ENCODE results near the gene ARFGAP3. TPM values are rescaled to one million over a fixed set of nuclear protein-coding genes. Genes with fewer than 3 reads are reported as not detected.

The ARFGAP3 gene
- total RNA-seq, 4 donors from 2014 or later = 40.6 to 67.9 (median 49.1) TPM

DNA sequence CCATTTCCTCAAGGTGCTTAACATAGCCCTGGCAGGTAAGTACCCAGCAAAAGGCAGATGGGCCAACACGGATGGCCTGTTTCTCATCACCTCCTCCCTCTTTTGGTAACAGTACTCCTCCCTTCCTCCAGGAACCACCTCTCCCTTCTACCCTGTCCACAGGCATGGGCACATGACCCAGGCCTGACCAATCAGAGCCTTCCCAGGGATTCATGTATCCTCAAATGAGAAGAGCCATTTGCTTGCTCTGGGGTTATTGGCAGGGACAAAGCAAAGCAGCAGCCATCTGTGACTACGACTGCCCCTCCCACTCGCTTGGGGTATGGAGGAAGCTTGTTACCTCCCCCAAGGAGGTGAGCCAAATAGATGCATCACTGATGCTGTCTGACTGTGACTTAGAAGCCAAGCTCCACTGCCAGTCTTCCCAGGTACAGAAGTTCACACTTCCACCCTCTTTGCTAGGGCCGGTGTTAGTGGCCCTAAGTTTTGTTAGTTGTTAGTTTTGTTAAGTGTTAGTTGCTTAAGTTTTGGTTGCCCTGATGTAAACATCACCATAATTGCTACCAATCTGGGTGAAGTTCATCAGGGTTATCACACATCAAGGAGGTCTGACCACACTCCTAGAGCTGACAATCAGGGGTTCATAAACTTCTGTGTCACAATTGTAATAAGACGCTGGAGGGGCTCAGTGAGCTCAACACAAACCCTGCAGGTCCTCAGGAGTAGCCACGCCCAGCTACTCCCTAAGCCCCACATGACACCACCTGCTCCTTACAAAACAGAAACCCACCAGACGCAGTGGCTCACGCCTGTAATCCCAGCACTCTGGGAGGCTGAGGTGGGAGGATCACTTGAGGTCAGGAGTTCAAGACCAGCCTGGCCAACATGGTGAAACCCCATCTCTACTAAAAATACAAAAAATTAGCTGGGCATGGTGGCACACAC, 57.3 kb downstream of the ARFGAP3 start:
- peak overlapping the region in 1 of 4 donors; percentile 6 for H3K27ac ChIP-seq
- H3K9me3 ChIP-seq = no peaks in the 10 kb centered on the region
- peaks cover 0 to 96% of the 10 kb centered on the region in 2 donors for H3K36me3 ChIP-seq
- 80 to 100% methylated on average over 1 to 2 of the region's 8 CpGs for WGBS, 2 donors (ENCODE audit: low coverage in 1 of 2)
- H3K4me1 ChIP-seq = peaks cover 0 to 16% (median 0%) of the 10 kb centered on the region in 3 donors
- no peaks in the 10 kb centered on the region for H3K27me3 ChIP-seq
- ATAC-seq = no peak
- H3K4me3 ChIP-seq = no peak overlapping the region
- no peak for TF ChIP-seq POLR2AphosphoS5 (IDR thresholded peaks at IDR 0.05)
- TF ChIP-seq, protein P1, sequence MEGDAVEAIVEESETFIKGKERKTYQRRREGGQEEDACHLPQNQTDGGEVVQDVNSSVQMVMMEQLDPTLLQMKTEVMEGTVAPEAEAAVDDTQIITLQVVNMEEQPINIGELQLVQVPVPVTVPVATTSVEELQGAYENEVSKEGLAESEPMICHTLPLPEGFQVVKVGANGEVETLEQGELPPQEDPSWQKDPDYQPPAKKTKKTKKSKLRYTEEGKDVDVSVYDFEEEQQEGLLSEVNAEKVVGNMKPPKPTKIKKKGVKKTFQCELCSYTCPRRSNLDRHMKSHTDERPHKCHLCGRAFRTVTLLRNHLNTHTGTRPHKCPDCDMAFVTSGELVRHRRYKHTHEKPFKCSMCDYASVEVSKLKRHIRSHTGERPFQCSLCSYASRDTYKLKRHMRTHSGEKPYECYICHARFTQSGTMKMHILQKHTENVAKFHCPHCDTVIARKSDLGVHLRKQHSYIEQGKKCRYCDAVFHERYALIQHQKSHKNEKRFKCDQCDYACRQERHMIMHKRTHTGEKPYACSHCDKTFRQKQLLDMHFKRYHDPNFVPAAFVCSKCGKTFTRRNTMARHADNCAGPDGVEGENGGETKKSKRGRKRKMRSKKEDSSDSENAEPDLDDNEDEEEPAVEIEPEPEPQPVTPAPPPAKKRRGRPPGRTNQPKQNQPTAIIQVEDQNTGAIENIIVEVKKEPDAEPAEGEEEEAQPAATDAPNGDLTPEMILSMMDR (IDR thresholded peaks at IDR 0.05) = no peak

GRCh38 chr22:42799061-42799460, 58.0 kb downstream of the ARFGAP3 start:
- H3K9me3 ChIP-seq = no peaks in the 10 kb centered on the region
- WGBS, 2 donors (ENCODE audit: low coverage in 1 of 2) = 94 to 100% methylated on average over 2 to 3 of the region's 10 CpGs
- H3K27ac ChIP-seq = peak overlapping the region in 1 of 4 donors; percentile 6
- no peak for TF ChIP-seq POLR2AphosphoS5 (IDR thresholded peaks at IDR 0.05)
- TF ChIP-seq POLR2A (IDR thresholded peaks at IDR 0.05) = no peak
- TF ChIP-seq, protein P1 (IDR thresholded peaks at IDR 0.05) = no peak
- no peak for TF ChIP-seq EP300 (IDR thresholded peaks at IDR 0.05)
- H3K4me1 ChIP-seq = peaks cover 0 to 23% (median 0%) of the 10 kb centered on the region in 3 donors
- no peak overlapping the region for H3K4me3 ChIP-seq
- peaks cover 0 to 94% of the 10 kb centered on the region in 2 donors for H3K36me3 ChIP-seq
- no peak for ATAC-seq
- H3K27me3 ChIP-seq = no peaks in the 10 kb centered on the region

DNA sequence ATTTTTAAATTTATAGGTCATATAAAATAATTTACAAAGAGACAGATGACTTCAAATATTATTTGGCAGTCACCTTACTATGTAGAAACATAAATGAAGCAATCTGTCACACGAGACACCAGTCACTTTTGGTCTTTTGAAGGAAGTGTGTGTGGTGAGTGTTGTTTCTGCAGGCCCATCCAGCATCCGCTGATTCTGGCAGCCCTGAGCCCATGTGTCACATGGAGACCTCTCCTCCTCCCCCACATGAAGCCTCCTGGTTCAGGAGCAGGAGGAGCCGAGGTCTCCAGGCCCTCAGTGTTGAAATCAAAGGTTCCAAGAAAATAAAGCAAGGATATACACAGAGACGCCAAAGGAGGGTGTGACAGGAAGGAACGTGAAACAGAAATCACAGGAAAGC, 60.1 kb downstream of the ARFGAP3 start:
- Histone ChIP-seq H3K9me3 (no peaks in the 10 kb centered on the region), H3K27ac (peak overlapping the region in 2 of 4 donors; percentile 6 to 44), H3K27me3 (no peaks in the 10 kb centered on the region), H3K4me3 (no peak overlapping the region), H3K36me3 (peaks cover 0 to 74% of the 10 kb centered on the region in 2 donors), H3K4me1 (peaks cover 0 to 29% (median 0%) of the 10 kb centered on the region in 3 donors)
- TF ChIP-seq, protein P1 (IDR thresholded peaks at IDR 0.05) = no peak
- no peak for TF ChIP-seq POLR2A (IDR thresholded peaks at IDR 0.05)
- TF ChIP-seq EP300 (IDR thresholded peaks at IDR 0.05) = no peak
- TF ChIP-seq POLR2AphosphoS5 (IDR thresholded peaks at IDR 0.05) = no peak
- ATAC-seq = peak; percentile 66
- WGBS, 2 donors (ENCODE audit: low coverage in 1 of 2) = 17 to 42% methylated on average over 1 to 3 of the region's 5 CpGs

- ATAC-seq = no peak
- no peaks in the 10 kb centered on the region for H3K27me3 ChIP-seq
- 82 to 89% methylated on average over 8 to 10 of the region's 12 CpGs for WGBS, 2 donors (ENCODE audit: low coverage in 1 of 2)
- TF ChIP-seq, protein P1 (IDR thresholded peaks at IDR 0.05) = no peak
- TF ChIP-seq POLR2A (IDR thresholded peaks at IDR 0.05) (no peak), POLR2AphosphoS5 (IDR thresholded peaks at IDR 0.05) (no peak), EP300 (IDR thresholded peaks at IDR 0.05) (no peak)
- no peaks in the 10 kb centered on the region for H3K9me3 ChIP-seq
- H3K4me3 ChIP-seq = no peak overlapping the region
- H3K36me3 ChIP-seq = peaks cover 0 to 65% of the 10 kb centered on the region in 2 donors
- no peak overlapping the region for H3K27ac ChIP-seq
- H3K4me1 ChIP-seq = peaks cover 0 to 38% (median 8%) of the 10 kb centered on the region in 3 donors
These were observed 61.0 kb downstream of the ARFGAP3 start for GRCh38 chr22:42796081-42796480.

Data from gastroesophageal sphincter (tissue), 4 donors.